ENCODE measurements around the gene EPHB1.
A peak's percentile ranks its signal among the peaks of the same experiment; 100 is the strongest.

EPHB1 gene

GRCh38 chr3:135172191-135172869, 377.3 kb downstream of the EPHB1 start:
- no peak for DNase-seq

GRCh38 chr3:135175728-135176277, 380.7 kb downstream of the EPHB1 start:
- DNase-seq = no peak

- no peak for DNase-seq
These were observed 381.8 kb downstream of the EPHB1 start for GRCh38 chr3:135176881-135177280.

DNA sequence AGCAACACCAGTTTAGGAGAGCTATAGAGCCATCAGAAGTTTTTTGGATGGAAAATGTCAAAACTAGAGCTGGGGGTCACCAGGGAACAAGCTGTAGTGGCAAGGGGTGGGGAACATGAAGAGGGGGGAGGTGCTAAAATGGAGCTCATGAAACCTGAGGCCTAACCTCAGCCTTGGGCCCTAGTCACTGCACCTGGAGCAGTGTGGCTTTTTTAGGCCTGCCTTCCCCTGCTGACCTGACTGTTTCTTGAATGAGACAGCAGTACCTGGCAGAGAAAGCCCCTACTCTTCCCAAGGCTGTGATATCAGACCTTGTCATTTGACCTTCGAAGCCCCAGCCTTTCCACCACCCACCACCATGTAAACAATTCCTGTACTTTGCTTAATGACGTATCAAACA, 383.5 kb downstream of the EPHB1 start:
- DNase-seq = no peak

GRCh38 chr3:135181408-135181807, 386.3 kb downstream of the EPHB1 start:
- no peak for DNase-seq

GRCh38 chr3:135182364-135182998, 387.4 kb downstream of the EPHB1 start:
- no peak for DNase-seq

DNA sequence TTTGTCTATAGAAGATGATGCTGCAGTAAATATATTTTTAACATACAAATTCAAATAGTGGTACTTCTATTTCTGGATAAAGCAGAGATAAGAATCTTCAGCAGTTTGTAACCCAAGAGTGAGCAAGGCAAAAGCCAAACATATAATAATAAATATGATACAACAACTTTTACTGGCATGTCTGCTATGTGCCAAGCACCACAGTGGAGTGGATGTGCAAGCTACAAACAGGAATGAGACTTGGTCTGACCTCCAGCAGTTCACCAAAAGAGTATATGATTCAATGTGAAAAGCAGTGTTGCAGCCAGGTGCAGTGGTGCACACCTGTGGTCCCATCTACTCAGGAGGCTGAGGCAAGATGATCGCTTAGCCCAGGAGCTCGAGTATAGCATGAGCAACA, 395.6 kb downstream of the EPHB1 start:
- DNase-seq = no peak

DNA sequence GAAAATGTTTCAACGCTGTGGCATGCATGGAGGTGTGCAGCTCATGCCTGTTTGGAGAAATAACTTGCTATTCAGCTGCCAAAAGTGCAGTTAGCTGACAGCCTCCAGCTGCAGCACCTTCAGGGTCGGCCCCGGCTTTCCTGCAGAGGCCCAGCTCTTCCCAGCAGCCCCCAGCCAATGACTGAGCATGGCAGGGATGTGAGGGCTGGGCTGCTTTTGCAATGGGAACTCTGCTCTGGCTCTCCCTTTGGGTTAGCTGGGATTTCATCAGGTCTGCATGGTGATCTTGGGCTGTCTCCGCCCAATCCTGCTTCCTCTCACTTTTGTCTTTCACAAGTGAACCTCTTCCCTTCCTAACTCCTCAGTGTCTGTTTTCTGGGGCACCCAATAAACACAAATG, 396.6 kb downstream of the EPHB1 start:
- no peak for DNase-seq

DNA sequence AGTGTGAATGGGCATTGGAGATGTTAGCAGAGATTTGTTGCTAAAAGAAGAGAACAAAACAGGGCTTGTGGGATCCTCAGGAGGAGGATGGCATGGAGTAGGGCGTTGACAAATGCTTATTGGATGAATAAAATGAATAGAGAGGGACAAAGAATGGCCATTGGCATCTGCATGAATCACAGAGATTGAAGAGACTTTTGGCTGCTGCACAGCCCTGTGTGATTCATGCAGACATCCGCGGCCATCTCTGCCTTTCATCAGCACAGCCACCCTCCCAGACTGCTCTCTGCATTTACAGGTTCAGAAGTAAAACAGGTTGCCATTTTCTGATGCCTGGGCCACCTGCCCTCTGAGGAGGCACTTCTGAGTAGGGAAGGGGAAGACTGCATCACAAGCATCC, 397.9 kb downstream of the EPHB1 start:
- DNase-seq = no peak

DNA sequence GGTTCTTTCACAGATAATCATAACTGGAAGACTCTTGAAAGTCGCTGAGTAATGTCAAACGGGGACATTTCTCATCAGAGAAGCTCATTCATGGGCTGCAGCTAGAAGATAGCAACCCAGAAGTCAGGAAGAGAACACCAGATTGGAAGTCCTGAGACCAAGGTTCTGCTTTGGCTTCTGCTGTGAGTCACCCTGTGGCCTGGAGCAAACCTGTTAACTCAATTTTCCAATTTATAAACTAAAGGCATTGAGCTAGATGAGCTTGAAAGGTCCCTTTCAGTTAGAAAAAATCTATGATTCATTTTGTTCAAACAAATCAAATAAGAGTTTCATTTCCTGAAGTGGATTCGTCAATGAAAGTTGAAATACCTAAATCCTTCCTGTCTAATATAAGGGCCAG, 402.2 kb downstream of the EPHB1 start:
- no peak for DNase-seq

DNA sequence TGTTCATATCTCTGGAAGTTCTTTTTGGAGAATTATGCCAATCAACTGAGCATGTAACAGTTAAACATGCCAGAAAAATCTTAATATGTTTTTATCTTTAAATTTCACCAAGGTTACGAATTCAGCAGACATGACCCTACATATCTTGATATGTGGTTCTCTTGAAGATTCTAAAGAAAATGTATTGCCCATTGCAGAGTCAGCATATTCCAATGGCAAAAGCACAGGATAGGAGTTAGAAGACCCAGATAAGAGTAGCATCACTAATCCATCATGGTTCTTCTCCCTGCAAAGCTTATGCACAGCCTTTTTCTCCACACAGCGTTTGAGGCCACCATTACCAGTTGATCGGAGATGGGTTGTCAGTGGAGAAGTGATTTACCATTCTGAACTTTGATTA, 402.8 kb downstream of the EPHB1 start:
- no peak for DNase-seq

- DNase-seq = no peak
These were observed 404.1 kb downstream of the EPHB1 start for GRCh38 chr3:135199137-135199536.

DNA sequence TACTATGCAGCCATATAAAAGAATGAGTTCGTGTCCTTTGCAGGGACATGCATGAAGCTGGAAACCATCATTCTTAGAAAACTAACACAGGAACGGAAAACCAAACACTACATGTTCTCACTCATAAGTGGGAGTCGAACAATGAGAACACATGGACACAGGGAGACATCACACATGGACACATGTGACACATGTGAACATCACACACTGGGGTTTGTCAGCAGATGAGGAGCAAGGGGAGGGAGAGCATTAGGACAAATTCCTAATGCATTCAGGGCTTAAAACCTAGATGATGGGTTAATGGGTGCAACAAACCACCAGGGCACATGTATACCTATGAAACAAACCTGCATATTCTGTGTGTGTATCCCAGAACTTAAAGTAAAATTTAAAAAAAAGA, 408.0 kb downstream of the EPHB1 start:
- DNase-seq = no peak

DNA sequence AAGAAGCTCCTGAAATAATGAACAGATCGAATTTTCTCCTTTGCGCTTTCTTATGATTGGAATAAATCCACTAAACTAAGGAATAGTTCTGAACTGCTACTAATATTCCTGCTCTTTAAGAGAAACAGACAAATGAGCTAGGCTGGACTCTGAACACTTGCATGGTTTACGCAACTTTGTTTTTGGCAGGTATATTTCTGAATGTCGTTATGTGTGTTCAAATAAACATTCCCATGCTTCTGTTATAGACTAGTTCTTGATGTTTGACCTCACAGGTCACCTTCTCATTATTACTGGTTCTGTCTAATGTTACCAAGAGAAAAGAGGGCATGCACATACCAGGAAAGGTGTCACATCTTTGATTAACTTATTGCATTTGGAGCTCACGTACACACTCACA, 418.2 kb downstream of the EPHB1 start:
- DNase-seq = no peak

DNA sequence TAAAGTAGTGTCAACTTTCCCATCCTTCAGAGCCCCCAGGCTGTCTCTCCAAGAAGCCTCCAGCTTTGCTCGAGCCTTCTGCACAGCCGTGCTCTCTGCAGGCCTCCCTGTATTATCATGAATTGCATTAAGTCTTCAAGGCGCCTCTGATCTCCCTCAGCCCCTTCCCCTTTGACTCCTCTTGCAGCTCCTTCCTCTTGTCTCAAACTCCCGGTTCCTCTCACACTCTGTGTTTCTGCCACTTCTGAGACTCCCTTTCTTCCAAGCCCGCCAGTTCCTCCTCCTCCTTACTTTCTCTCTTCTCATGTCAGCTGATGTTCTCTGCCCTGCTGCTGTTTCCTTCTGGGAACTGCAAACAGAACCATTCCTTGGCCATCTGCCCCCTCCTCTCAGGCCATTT, 418.8 kb downstream of the EPHB1 start:
- no peak for DNase-seq

DNA sequence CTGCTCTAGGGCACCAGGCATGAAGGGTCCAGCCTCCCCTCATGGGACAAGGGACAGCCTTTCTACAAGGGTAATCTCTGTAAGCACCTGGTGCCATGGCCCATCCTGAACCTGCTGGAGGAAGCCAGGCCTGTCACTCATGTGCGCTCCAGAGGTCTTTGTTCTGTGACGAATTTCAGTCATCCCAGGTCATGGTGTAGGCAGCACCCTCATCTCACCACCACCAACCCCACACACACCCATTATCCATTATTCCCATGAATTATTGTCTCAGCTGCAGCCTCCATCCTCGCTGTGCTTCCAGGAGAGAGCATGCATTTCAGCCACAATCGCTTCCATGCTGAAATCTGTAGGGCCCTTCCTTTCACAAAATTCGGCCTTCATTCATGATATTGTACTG, 419.3 kb downstream of the EPHB1 start:
- DNase-seq = no peak

DNA sequence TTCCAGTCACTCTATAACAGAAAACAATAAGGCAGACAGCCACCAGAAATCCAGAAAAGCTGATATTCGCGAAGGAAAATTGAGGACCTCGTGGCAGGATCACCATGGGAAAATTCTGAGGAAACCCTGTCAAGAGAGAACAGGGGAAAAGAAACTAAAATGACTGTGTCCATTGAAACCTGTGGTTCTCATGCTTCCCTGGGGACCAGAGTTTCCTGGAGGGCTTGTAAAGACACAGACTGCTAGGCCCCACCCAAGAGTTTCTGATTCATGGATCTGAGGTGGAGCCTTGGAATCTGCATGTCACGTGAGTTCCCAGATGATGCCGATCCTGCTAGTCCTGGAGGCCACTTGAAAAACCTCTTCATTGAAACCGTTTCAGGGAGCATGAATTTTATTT, 420.5 kb downstream of the EPHB1 start:
- no peak for DNase-seq

DNA sequence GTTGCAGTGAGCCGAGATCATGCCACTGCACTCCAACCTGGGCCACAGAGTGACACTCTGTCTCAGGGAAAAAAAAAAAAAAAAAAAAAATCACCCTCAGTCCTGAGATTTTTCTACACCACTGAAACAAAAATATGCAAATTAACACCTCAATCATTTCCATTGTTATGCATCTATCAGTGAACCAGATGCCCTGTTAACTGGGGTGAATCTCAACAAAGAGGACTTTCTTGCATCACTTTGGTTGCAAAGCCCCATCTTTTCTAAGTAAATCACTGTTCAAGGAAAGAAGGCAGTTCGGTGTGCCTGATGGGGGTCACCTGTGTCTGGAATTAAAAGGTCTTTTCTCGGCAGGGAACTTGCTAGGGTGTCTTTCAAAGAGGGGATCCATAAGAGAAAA, 421.6 kb downstream of the EPHB1 start:
- no peak for DNase-seq

- no peak for DNase-seq
These were observed 422.7 kb downstream of the EPHB1 start for GRCh38 chr3:135217730-135218129.

DNA sequence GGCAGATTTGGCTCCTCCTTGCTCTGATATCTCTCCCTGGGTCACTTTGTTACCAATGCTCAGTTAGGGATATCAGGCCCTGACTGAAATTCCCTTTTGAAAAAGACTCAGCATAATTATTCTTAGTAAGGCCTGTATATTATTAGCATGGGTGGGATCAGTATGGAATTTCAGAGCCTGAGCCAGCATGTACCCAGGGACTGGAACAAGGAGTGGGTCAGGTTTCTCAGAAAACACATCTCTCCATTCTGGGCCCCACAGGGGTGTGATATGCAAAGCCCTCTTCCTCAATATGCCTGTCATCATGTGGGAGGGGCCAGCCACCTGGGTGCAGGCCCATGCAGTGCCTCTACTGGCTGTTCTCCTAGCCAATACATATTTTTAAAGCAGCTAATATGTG, 423.2 kb downstream of the EPHB1 start:
- DNase-seq = no peak

- no peak for DNase-seq
These were observed 423.7 kb downstream of the EPHB1 start for GRCh38 chr3:135218782-135219181.

DNA sequence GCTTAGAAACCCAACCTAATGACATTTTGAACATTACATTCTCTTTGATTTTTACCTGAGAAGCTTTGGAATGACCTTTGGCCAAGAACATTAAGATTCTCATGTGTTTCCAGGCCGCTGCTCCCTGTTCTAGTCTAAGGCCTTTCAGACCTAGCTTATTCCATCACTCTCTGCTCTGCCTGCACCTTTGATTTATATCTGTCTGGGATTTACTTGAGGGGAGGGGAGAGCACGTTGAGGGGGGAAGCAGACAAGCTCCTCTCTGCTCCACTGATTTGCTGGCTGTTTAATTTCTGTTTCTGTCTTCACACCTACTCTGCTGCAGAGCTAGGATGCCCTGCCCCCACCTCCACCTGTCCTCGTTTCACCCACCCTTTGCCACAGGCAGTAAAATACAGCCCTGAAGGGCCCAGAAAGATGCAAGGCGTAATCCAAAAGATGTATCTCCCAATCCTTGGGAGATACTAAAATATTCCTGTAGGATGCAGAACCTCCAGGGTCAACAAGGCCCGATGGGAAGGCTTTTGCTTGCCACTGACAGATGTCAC, 429.8 kb downstream of the EPHB1 start:
- peak; percentile 34 for DNase-seq

DNA sequence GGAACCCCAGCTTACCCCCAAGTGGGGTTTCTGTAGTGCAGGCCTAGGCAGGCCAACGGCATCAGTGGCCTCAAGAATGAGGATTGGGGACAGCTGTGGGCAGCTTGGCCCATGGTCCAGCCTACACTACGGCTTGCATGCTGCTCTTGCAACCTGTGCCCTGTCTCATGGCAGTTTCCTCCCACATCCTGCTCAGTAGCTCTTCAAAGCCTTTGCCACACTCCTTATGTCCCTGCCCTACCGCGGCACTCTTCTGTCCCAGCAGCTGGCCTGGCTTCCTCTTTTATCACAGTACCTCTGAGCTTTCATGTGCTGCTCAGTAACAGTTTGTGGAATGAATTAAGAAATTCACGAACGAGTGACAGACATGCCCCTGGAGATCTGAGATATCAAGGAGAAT, 431.0 kb downstream of the EPHB1 start:
- no peak for DNase-seq

- no peak for DNase-seq
These were observed 433.1 kb downstream of the EPHB1 start for GRCh38 chr3:135228201-135228600.

Measured in NCI-H1105 (cell line).